SW 1271 (cell line): ENCODE results near the gene CCM2.
"Not testable (repeated sequence)": the region's sequence is repeated elsewhere in the genome, so short reads cannot be mapped to it uniquely, and the experiment has no call there.

Experiments
- DNase-seq, 2 experiments: peaks; one replicate each; lab custom pipeline; 2025; lab: John Stamatoyannopoulos, UW

Gene CCM2

GRCh38 chr7:45034710-45035109, 34.7 kb downstream of the CCM2 start:
- DNase-seq: not testable (repeated sequence)

GRCh38 chr7:45035371-45035770, 35.4 kb downstream of the CCM2 start:
- DNase-seq: no peak

GRCh38 chr7:45035893-45036292, 35.9 kb downstream of the CCM2 start:
- no peak for DNase-seq

DNA sequence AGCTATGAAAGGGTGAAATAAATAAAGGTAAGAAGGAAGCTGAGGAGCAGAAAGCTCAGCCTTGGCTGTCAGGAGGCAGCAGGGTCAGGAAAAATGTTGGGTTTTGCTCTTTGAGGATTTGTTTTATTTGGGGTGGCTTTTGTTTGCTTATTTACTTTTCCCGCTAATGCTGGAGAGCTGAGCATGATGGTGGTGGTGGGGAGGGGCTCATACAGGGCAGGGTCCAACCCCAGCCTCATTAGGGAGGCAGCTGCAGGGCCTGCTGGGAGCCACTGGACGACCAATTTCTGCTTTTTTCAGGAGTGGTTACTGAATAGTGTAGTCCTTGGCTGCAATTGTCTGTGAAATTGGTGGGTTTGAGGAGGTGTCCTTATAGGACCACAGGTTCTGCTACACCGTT, 36.3 kb downstream of the CCM2 start:
- no peak for DNase-seq

GRCh38 chr7:45036796-45037195, 36.8 kb downstream of the CCM2 start:
- no peak for DNase-seq

GRCh38 chr7:45037876-45038275, 37.9 kb downstream of the CCM2 start:
- no peak for DNase-seq

DNA sequence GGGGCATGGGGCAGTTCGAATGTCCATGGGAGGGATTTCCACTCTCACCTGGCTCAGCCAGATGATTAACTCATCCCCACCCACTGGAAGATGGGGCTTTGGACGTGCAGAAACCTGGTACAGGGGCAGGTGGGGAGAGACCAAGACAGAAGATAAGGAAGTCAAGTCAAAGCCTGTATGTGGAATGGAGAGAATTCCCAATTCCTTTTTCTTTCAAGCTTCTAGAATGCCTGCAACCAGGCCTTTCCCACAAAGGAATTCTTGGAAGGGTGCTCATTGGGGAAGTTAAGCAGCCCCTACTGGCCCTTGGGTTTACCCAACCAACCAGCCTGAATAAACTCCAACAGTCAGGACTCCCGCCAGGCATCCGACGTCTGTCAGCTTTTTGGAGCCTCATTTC, 39.1 kb downstream of the CCM2 start:
- DNase-seq: no peak

GRCh38 chr7:45044338-45044737, 44.3 kb downstream of the CCM2 start:
- DNase-seq: no peak

GRCh38 chr7:45048748-45049147, 48.7 kb downstream of the CCM2 start:
- no peak for DNase-seq

- no peak for DNase-seq
Observed at GRCh38 chr7:45050198-45050597, 50.2 kb downstream of the CCM2 start.

- no peak for DNase-seq
Observed at GRCh38 chr7:45052011-45052410, 52.0 kb downstream of the CCM2 start.

DNA sequence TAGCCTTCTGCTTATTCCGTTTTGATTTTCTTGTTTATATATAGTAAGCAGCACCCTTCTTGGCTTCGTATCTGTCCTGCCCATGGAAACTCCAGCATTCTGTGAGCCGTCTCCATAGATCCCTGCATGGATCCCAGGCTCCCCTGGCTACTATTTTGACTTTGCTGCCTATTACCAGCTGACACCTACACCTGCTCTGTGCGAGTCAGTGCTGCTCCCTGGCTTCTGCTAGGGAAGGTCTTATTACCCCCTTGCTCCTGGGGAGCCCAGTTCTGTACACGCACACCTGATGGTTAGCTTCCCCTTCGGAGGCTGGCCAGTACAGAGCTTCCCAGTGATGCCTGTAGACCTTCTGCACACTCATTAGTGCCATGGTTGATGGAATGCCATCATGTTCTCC, 53.4 kb downstream of the CCM2 start:
- DNase-seq: no peak

- DNase-seq: no peak
Observed at GRCh38 chr7:45053941-45054340, 53.9 kb downstream of the CCM2 start.

DNA sequence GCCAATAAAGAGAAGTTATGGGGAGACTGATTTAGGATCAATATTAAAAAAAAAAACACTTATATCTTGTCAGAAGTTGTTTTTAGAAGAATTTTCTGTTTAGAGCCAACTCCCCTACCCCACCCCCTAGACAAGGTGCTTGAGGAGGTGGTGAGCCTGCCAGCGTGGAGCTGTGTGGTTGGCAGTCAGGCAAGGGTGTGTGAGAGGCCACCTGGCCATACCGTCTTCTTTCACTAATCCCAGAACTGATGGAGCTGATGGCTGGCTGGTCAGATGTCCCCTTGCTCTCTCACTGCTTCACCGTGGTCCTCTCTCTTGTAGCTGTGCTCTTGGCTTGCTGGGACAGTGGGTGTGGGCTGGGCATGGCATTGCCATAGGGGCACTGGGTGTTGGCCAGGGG, 54.4 kb downstream of the CCM2 start:
- DNase-seq: no peak

DNA sequence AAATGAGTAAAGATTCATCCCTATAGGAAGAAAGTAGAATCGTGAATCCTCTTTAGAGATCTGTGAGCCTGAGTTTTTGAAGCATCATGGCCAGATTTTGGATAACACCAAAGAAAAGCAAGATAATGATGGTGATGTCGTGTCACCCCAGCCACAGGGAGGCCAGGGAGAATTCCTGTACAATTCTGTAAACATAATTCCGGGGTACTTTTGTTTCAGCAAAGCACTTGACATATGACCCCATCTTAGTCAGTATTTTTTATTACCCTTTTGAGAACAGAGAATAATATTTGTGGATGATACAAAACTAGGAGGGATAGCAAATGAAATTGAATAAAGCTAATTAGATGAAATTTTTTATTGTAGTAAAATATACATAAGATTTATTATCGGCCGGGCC, 55.0 kb downstream of the CCM2 start:
- no peak for DNase-seq

DNA sequence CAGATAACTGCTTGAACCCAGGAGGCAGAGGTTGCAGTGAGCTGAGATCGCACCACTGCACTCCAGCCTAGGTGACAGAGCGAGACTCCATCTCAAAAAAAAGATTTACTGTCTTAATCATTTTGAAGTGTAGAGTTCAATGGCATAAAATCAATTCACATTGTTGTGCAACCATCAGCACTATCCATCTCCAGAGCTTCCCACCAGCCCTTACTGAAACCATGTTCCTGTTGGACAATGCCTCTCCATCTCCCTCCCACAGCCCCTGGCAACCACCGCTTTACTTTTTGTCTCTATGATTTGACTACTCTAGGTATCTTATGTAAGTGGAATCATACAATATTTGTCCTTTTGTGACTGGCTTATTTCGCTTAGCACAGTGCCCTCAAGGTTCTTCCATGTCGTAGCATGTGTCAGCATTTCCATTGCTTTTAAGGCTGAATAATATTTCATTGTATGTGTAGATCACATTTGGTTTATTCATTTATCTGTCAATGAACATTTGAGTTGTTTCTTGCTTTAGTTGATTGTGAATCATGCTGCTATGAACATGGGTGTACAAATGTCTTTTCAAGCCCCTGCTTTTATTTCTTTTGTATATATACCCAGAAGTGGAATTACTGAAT, 55.7 kb downstream of the CCM2 start:
- no peak for DNase-seq

- no peak for DNase-seq
Observed at GRCh38 chr7:45057878-45058277, 57.9 kb downstream of the CCM2 start.

DNA sequence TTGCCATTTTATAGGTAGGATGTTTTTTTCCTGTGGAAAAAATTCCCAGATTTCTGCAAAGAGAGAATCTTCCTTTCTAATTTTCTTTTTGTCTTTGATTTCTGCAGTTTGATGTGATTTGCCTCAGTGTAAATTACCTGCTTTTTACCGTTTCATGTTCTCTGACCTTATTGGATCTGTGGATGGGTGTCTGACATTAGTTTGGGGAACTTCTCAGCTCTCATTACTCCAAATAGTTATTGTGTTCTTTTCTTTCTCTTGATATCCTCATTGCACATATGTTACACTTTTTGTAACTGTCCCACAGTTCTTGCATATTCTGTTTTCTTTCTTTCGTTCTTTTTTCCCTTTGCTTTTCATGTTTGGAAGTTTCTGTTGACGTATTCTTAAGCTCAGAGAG, 60.3 kb downstream of the CCM2 start:
- DNase-seq: no peak

DNA sequence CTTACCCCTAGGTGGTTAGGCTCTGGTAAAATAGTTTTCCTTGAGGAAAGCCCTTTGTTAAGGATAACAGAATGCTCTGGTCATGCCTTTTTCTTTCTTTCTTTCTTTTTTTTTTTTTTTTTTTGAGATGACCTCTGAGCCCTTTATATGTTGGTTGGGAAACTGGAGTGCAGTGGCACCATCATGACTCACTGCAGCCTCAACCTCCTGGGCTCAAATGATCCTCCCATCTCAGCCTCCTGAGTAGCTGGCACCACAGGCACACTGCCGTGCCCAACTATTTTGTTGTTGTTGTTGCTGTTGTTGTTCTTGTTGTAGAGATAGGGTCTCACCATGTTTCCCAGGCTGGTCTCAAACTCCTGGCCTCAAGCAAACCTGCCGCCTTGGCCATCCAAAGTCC, 61.4 kb downstream of the CCM2 start:
- no peak for DNase-seq

- DNase-seq: no peak
Observed at GRCh38 chr7:45061806-45062425, 61.9 kb downstream of the CCM2 start.

DNA sequence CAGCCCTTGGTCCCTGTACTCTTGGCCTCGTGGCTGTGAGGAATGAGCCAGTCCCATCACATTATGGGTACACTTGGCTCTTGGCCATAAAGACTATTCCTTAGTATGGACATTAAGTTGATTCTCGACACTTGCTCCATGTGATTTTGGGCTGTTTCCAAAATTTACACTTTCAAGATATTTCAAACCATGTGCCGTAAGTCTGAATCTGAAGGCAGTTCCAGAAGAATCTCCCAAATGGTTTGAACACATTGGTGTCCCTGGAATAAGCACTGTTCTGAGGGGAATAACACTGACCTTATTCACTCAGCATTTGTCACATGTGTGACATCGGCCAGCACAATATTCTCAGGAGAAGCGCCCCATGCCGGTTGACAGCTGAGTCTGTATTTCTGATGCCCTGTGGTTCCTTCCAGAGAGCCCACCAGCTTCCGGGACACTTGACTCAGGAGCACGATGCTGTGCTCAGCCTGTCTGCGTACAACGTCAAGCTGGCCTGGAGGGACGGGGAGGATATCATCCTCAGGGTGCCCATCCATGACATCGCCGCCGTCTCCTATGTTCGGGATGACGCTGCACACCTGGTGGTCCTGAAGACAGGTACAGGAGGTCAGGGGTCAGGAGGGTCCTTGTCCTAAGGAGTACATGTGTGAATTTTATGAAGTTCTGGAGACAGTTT, 64.2 kb downstream of the CCM2 start:
- no peak for DNase-seq

- DNase-seq: no peak
Observed at GRCh38 chr7:45065031-45065995, 65.3 kb downstream of the CCM2 start.
